Panc1 (cell line): ENCODE results near the gene RASSF5. TPM values are rescaled to one million over a fixed set of nuclear protein-coding genes. Genes with fewer than 3 reads are reported as not detected.

ENCODE experiments used
- ATAC-seq: fragments of 200-7000 bp; cut with Tn5 transposase; 2 replicates; pipeline ENCODE4 v1.9.1; 2020; ENCODE audit warnings: mild to moderate bottlenecking, moderate library complexity
- BruUV-seq: library from RNA; stranded (reverse); fragments of 400-500 nt; replicated peaks from 2 replicates; lab custom pipeline; 2021; lab: Mats Ljungman, UMichigan
- CTCF ChIA-PET: fragments of 300-600 bp; sonication (Branson Sonifier 250); formaldehyde crosslinking; loops from one replicate; lab custom pipeline; 2022; ENCODE audit warnings: antibody characterized with exemption; lab: Charles Lee
- POLR2A ChIA-PET: fragments of 300-600 bp; sonication (Branson Sonifier 250); formaldehyde crosslinking; loops from one replicate; lab custom pipeline; 2022; ENCODE audit warnings: antibody characterized with exemption; lab: Charles Lee
- DNase-seq: peaks from one replicate; pipeline ENCODE4 v3.0.0-alpha.2; 2010; ENCODE audit warnings: low read depth, low spot score
- H3K27ac ChIP-seq: 2 replicates; pipeline ENCODE4 v1.5.1; 2011; ENCODE audit warnings: mild to moderate bottlenecking, low read length, inconsistent platforms
- H3K27me3 ChIP-seq: fragments of 200-500 bp; sonication (Bioruptor generic); 2 replicates; pipeline ENCODE4 v1.6.0; 2014; ENCODE audit warnings: low read length, inconsistent platforms; ENCODE audit not compliant: control insufficient read depth, insufficient read depth
- H3K36me3 ChIP-seq: fragments of 200-500 bp; sonication (Bioruptor generic); 2 replicates; pipeline ENCODE4 v1.5.1; 2014; ENCODE audit warnings: inconsistent platforms, mild to moderate bottlenecking, low read length, moderate library complexity; ENCODE audit not compliant: control insufficient read depth, insufficient read depth
- H3K4me1 ChIP-seq: 2 replicates; pipeline ENCODE4 v1.5.1; 2011; ENCODE audit warnings: inconsistent platforms, mild to moderate bottlenecking, low read length, moderate library complexity; ENCODE audit not compliant: control insufficient read depth, insufficient read depth
- H3K4me3 ChIP-seq, 2 experiments: 2 replicates each; pipeline ENCODE4 v1.5.1; 2011 to 2012; ENCODE audit warnings: low read depth in 2 of 2, low read length in 2 of 2, mild to moderate bottlenecking in 2 of 2, inconsistent platforms in 1 of 2, moderate library complexity in 1 of 2
- H3K9me3 ChIP-seq: fragments of 200-500 bp; sonication (Bioruptor generic); 2 replicates; pipeline ENCODE4 v1.5.1; 2014; ENCODE audit warnings: low read depth, mild to moderate bottlenecking, inconsistent platforms, low read length, moderate library complexity; ENCODE audit not compliant: control insufficient read depth, insufficient read depth
- CTCF ChIP-seq: fragments of 450-650 bp; IDR thresholded peaks from 2 replicates; pipeline ENCODE4 v1.5.1; 2017; ENCODE audit warnings: mild to moderate bottlenecking
- POLR2AphosphoS5 ChIP-seq: IDR thresholded peaks from 2 replicates; pipeline ENCODE4 v1.6.1; 2012; ENCODE audit warnings: mild to moderate bottlenecking, low read depth, low read length, moderate library complexity
- REST ChIP-seq, 2 experiments: IDR thresholded peaks; 2 replicates each; pipeline ENCODE4 v1.6.1; 2011 to 2012; ENCODE audit warnings: low read depth in 2 of 2, control low read depth in 1 of 2, low read length in 1 of 2, mild to moderate bottlenecking in 1 of 2, moderate library complexity in 1 of 2; ENCODE audit not compliant: insufficient read depth in 1 of 2
- SIN3A ChIP-seq: IDR thresholded peaks from 2 replicates; pipeline ENCODE4 v1.6.1; 2012; ENCODE audit warnings: low read depth, mild to moderate bottlenecking, low read length, moderate library complexity, borderline replicate concordance; ENCODE audit not compliant: insufficient read depth
- TCF7L2 ChIP-seq: IDR thresholded peaks from 2 replicates; pipeline ENCODE4 v1.6.1; 2011; ENCODE audit warnings: mild to moderate bottlenecking, low read depth, low read length, inconsistent platforms
- in situ Hi-C: cut with HindIII; loops from 2 replicates; pipeline ENCODE4 v1.10.0; 2016; ENCODE audit warnings: low sequenced_read_pairs, low pct_unique_long_range_greater_than_20kb
- intact Hi-C: fragments of 100-400 bp; cut with micrococcal nuclease; formaldehyde crosslinking; loops from one replicate; pipeline ENCODE4 v1.10.0; 2022; ENCODE audit not compliant: unreplicated experiment
- total RNA-seq: library from RNA; stranded (reverse); gene quantifications from one replicate; pipeline ENCODE4 v1.2.1, GENCODE V29; 2021; ENCODE audit not compliant: unreplicated experiment

Gene RASSF5
- total RNA-seq, 1 experiment from 2014 or later, result 1.6 TPM

- ChIA-PET POLR2A (no interaction called here), CTCF (no interaction called here)
- intact Hi-C loops, result no loop called here
- no peaks in the 10 kb centered on the region for H3K27me3 ChIP-seq
- ATAC-seq (no peak), DNase-seq (no peak)
- BruUV-seq, result no TSS peak
- no peaks in the 10 kb centered on the region for H3K36me3 ChIP-seq
- no peaks in the 10 kb centered on the region for H3K9me3 ChIP-seq
- H3K4me1 ChIP-seq, result no peaks in the 10 kb centered on the region
- H3K4me3 ChIP-seq, result no peak overlapping the region
- H3K27ac ChIP-seq, result no peak overlapping the region
- no peak for TF ChIP-seq SIN3A
- TF ChIP-seq TCF7L2, result no peak
- no peak for TF ChIP-seq REST (IDR thresholded peaks at IDR 0.05; ENCODE audit: insufficient read depth in 1 of 2, low read depth in 2 of 2, low read length in 1 of 2)
- no peak for TF ChIP-seq POLR2AphosphoS5
- TF ChIP-seq CTCF, result no peak
- in situ Hi-C loops, result no loop called here
Measured at GRCh38 chr1:206463137-206463536, 44.2 kb upstream of the RASSF5 start.

GRCh38 chr1:206463911-206464310 lies 43.4 kb upstream of the RASSF5 start:
- Histone ChIP-seq H3K27me3 (no peaks in the 10 kb centered on the region), H3K27ac (no peak overlapping the region), H3K4me3 (no peak overlapping the region), H3K4me1 (no peaks in the 10 kb centered on the region), H3K9me3 (no peaks in the 10 kb centered on the region), H3K36me3 (no peaks in the 10 kb centered on the region)
- no peak for ATAC-seq
- no TSS peak for BruUV-seq
- intact Hi-C loops (no loop called here), in situ Hi-C loops (no loop called here)
- TF ChIP-seq REST (IDR thresholded peaks at IDR 0.05; ENCODE audit: insufficient read depth in 1 of 2, low read depth in 2 of 2, low read length in 1 of 2) (no peak), POLR2AphosphoS5 (no peak), SIN3A (no peak), CTCF (no peak), TCF7L2 (no peak)
- no peak for DNase-seq
- ChIA-PET POLR2A (no interaction called here), CTCF (no interaction called here)
